Neural cell (in vitro differentiated cells): ENCODE data around the gene MXD3. TPM values are rescaled to one million over a fixed set of nuclear protein-coding genes. Genes with fewer than 3 reads are reported as not detected.

Experiments
- H2AFZ ChIP-seq: fragments of 200-600, 300-800 bp; sonication (generic), shearing (Covaris generic); 2 replicates; pipeline ENCODE4 v1.6.0; 2014; ENCODE audit warnings: low read depth, mild to moderate bottlenecking, antibody characterized with exemption, low read length, moderate library complexity
- H3F3A ChIP-seq: fragments of 200-600 bp; shearing (Covaris generic); 2 replicates; pipeline ENCODE4 v1.6.1; 2016; ENCODE audit warnings: mild to moderate bottlenecking, moderate library complexity, mixed read lengths, antibody characterized with exemption, low read length; ENCODE audit not compliant: insufficient read depth, poor library complexity, severe bottlenecking
- H3K27ac ChIP-seq: fragments of 200-600, 300-800 bp; sonication (generic), shearing (Covaris generic); 2 replicates; pipeline ENCODE4 v1.5.1; 2014; ENCODE audit warnings: mild to moderate bottlenecking, low read length, moderate library complexity
- H3K27me3 ChIP-seq: fragments of 300-800, 200-600 bp; sonication (generic), shearing (Covaris generic); 2 replicates; pipeline ENCODE4 v1.6.0; 2014; ENCODE audit warnings: mild to moderate bottlenecking, low read depth, low read length, moderate library complexity; ENCODE audit not compliant: insufficient read depth
- H3K36me3 ChIP-seq: fragments of 300-800, 200-600 bp; sonication (generic), shearing (Covaris generic); 2 replicates; pipeline ENCODE4 v1.5.1; 2014; ENCODE audit warnings: mild to moderate bottlenecking, antibody characterized with exemption, low read length, moderate library complexity; ENCODE audit not compliant: insufficient read depth
- H3K4me2 ChIP-seq: fragments of 300-800, 200-600 bp; sonication (generic), shearing (Covaris generic); 2 replicates; pipeline ENCODE4 v1.6.0; 2014; ENCODE audit warnings: mild to moderate bottlenecking, low read length
- H3K4me3 ChIP-seq: fragments of 300-800, 200-600 bp; sonication (generic), shearing (Covaris generic); 2 replicates; pipeline ENCODE4 v1.5.1; 2014; ENCODE audit warnings: mild to moderate bottlenecking, low read length, moderate library complexity
- H3K79me2 ChIP-seq: fragments of 200-600 bp; shearing (Covaris generic); replicated peaks from 2 replicates; pipeline ENCODE4 v1.6.0; 2014; ENCODE audit warnings: mild to moderate bottlenecking, low read length, moderate library complexity; ENCODE audit not compliant: insufficient read depth
- H3K9ac ChIP-seq: fragments of 300-800, 200-600 bp; sonication (generic), shearing (Covaris generic); 2 replicates; pipeline ENCODE4 v1.6.1; 2016; ENCODE audit warnings: mild to moderate bottlenecking, low read length, mixed read lengths
- H3K9me2 ChIP-seq: fragments of 200-600 bp; shearing (Covaris generic); 2 replicates; pipeline ENCODE4 v1.6.1; 2016; ENCODE audit warnings: mild to moderate bottlenecking, low read length, mixed read lengths; ENCODE audit not compliant: insufficient read depth
- H3K9me3 ChIP-seq: fragments of 200-600, 300-800 bp; sonication (generic), shearing (Covaris generic); 2 replicates; pipeline ENCODE4 v1.6.1; 2016; ENCODE audit warnings: mild to moderate bottlenecking, mixed run types, low read length, moderate library complexity, mixed read lengths
- H4K20me1 ChIP-seq: fragments of 200-600 bp; shearing (Covaris generic); 2 replicates; pipeline ENCODE4 v1.6.1; 2016; ENCODE audit warnings: mild to moderate bottlenecking, mixed run types; ENCODE audit not compliant: insufficient read depth
- CTCF ChIP-seq: fragments of 450-650 bp; IDR thresholded peaks from 2 replicates; pipeline ENCODE4 v1.5.1; 2014; ENCODE audit warnings: antibody characterized with exemption, mild to moderate bottlenecking, moderate library complexity; ENCODE audit not compliant: poor library complexity, severe bottlenecking
- EP300 ChIP-seq: fragments of 450-650 bp; conservative IDR thresholded peaks from 2 replicates; pipeline ENCODE4 v1.6.1; 2014; ENCODE audit warnings: antibody characterized with exemption, mild to moderate bottlenecking, moderate library complexity; ENCODE audit not compliant: poor library complexity, severe bottlenecking
- EZH2 ChIP-seq: fragments of 200-600, 300-800 bp; shearing (Covaris generic), sonication (generic); IDR thresholded peaks from 2 replicates; pipeline ENCODE4 v1.6.1; 2014; ENCODE audit warnings: antibody characterized with exemption, low read length, borderline replicate concordance, mild to moderate bottlenecking; ENCODE audit not compliant: insufficient read depth, poor library complexity, severe bottlenecking
- MXI1 ChIP-seq: fragments of 450-650 bp; conservative IDR thresholded peaks from 2 replicates; pipeline ENCODE4 v1.6.1; 2014; ENCODE audit warnings: antibody characterized with exemption, mild to moderate bottlenecking; ENCODE audit not compliant: poor library complexity, severe bottlenecking
- POLR2AphosphoS5 ChIP-seq: IDR thresholded peaks from 2 replicates; pipeline ENCODE4 v1.6.1; 2012
- RAD21 ChIP-seq: fragments of 450-650 bp; conservative IDR thresholded peaks from 2 replicates; pipeline ENCODE4 v1.6.1; 2014; ENCODE audit warnings: antibody characterized with exemption, mild to moderate bottlenecking, moderate library complexity
- REST ChIP-seq: IDR thresholded peaks from 2 replicates; pipeline ENCODE4 v1.6.1; 2012; ENCODE audit warnings: borderline replicate concordance
- SMC3 ChIP-seq: fragments of 450-650 bp; conservative IDR thresholded peaks from 2 replicates; pipeline ENCODE4 v1.6.1; 2014; ENCODE audit warnings: antibody characterized with exemption, mild to moderate bottlenecking, moderate library complexity; ENCODE audit not compliant: poor library complexity
- TAF1 ChIP-seq: IDR thresholded peaks from 2 replicates; pipeline ENCODE4 v1.6.1; 2012; ENCODE audit warnings: low read depth
- polyA plus RNA-seq: library from polyadenylated mRNA; depleted of rRNA; stranded (reverse); fragments of >200 nt; gene quantifications from 2 replicates; pipeline ENCODE4 v1.2.3, GENCODE V29; 2014

The MXD3 gene
- polyA plus RNA-seq, 1 donor from 2014 or later, result 9.3 TPM

- Histone ChIP-seq H4K20me1 (no peaks in the 10 kb centered on the region), H3K9me3 (no peaks in the 10 kb centered on the region), H3K79me2 (no peaks in the 10 kb centered on the region), H3K9me2 (no peaks in the 10 kb centered on the region), H3K27me3 (no peaks in the 10 kb centered on the region), H2AFZ (no peak overlapping the region), H3K36me3 (no peaks in the 10 kb centered on the region), H3K4me2 (no peak overlapping the region), H3K9ac (no peak overlapping the region), H3K27ac (no peak overlapping the region), H3F3A (no peaks in the 10 kb centered on the region), H3K4me3 (no peak overlapping the region)
- TF ChIP-seq EZH2 (no peak), SMC3 (no peak), CTCF (no peak), POLR2AphosphoS5 (no peak), TAF1 (no peak), MXI1 (no peak), REST (no peak), RAD21 (no peak), EP300 (no peak)
These were observed 40.6 kb downstream of the MXD3 start for GRCh38 chr5:177271113-177271512.

- TF ChIP-seq EZH2 (no peak), CTCF (no peak), REST (no peak), SMC3 (no peak), RAD21 (no peak)
- Histone ChIP-seq H4K20me1 (no peaks in the 10 kb centered on the region), H3K9me3 (no peaks in the 10 kb centered on the region), H3K36me3 (no peaks in the 10 kb centered on the region), H3F3A (no peaks in the 10 kb centered on the region), H3K4me3 (no peak overlapping the region), H3K79me2 (no peaks in the 10 kb centered on the region), H3K27ac (no peak overlapping the region), H2AFZ (no peak overlapping the region), H3K9me2 (no peaks in the 10 kb centered on the region), H3K27me3 (no peaks in the 10 kb centered on the region), H3K4me2 (no peak overlapping the region), H3K9ac (no peak overlapping the region)
These were observed 41.0 kb downstream of the MXD3 start for GRCh38 chr5:177270653-177271052.
